ENCODE results near the gene ANXA3.

DNA sequence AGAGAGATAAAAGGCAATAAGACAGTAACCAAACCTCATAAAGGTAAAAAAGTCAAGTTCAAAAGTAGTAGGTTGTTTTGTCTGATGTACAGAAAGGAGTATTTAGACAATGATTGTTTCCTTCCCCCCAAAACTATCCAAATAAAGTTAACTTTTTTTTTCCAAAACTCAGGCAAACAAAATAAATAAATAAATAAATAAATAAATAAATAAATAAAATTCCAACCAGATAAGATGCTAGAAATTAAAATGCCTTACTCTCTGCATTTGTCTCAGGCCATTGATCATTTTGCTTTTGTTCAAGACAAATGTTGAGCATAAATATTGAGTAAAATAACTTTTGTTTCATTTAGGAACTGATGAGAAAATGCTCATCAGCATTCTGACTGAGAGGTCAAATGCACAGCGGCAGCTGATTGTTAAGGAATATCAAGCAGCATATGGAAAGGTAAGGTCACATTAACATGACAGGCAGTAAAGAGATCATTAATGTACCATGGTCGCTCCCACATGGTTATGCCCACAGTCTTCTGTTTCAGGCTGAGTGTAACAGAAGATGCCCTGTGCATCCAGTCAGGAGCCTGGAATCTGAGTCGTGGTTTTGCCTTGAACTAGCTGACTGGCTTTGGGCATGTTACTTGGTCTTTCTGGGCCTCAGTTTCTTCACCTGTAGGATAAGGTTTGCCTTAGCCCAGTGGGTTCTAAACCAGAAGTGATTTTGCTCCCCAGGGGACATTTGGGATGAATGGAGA, 27.3 kb downstream of the ANXA3 start:
- TF ChIP-seq POLR2A (IDR thresholded peaks at IDR 0.05) (no peak), CTCF (IDR thresholded peaks at IDR 0.05) (no peak), POLR2AphosphoS5 (IDR thresholded peaks at IDR 0.05) (no peak), EP300 (IDR thresholded peaks at IDR 0.05) (no peak)
